DOHH2 (cell line): ENCODE data around the gene TMEM255A.

Experiments
- EZH2phosphoT487 ChIP-seq: fragments of 200-600 bp; sonication (generic); IDR thresholded peaks from 2 replicates; pipeline ENCODE4 v1.6.1; 2017; ENCODE audit warnings: borderline replicate concordance, mild to moderate bottlenecking, antibody characterized with exemption, low read length, moderate library complexity, mixed read lengths
- TF ChIP-seq, protein P1 (sequence below): fragments of 200-600 bp; sonication (generic); IDR thresholded peaks from one replicate; pipeline ENCODE4 v1.5.1; 2014; ENCODE audit warnings: antibody characterized with exemption, mild to moderate bottlenecking, low read depth, low read length; ENCODE audit not compliant: poor library complexity, severe bottlenecking

GRCh38 chrX:120332394-120332793 lies 21.1 kb upstream of the TMEM255A start:
- TF ChIP-seq, protein P1, sequence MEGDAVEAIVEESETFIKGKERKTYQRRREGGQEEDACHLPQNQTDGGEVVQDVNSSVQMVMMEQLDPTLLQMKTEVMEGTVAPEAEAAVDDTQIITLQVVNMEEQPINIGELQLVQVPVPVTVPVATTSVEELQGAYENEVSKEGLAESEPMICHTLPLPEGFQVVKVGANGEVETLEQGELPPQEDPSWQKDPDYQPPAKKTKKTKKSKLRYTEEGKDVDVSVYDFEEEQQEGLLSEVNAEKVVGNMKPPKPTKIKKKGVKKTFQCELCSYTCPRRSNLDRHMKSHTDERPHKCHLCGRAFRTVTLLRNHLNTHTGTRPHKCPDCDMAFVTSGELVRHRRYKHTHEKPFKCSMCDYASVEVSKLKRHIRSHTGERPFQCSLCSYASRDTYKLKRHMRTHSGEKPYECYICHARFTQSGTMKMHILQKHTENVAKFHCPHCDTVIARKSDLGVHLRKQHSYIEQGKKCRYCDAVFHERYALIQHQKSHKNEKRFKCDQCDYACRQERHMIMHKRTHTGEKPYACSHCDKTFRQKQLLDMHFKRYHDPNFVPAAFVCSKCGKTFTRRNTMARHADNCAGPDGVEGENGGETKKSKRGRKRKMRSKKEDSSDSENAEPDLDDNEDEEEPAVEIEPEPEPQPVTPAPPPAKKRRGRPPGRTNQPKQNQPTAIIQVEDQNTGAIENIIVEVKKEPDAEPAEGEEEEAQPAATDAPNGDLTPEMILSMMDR = no peak
- no peak for TF ChIP-seq EZH2phosphoT487
